Measurements from ENCODE around the gene NAAA. TPM values are rescaled to one million over a fixed set of nuclear protein-coding genes. Genes with fewer than 3 reads are reported as not detected.

NAAA gene
- polyA plus RNA-seq, 1 of the 3 experiments (the other 2 are of a cell fraction): 3.5 TPM

- no peaks in the 10 kb centered on the region for H3K4me1 ChIP-seq (ENCODE audit: control insufficient read depth in 1 of 2, insufficient read depth in 2 of 2, low read depth in 1 of 2, low read length in 1 of 2)
- H3K4me3 ChIP-seq (ENCODE audit: low read depth in 2 of 2, low read length in 1 of 2): no peak overlapping the region
- no peaks in the 10 kb centered on the region for H3K36me3 ChIP-seq (replicated peaks in 1 of 2; ENCODE audit: control insufficient read depth in 1 of 2, insufficient read depth in 2 of 2, low read length in 1 of 2)
- H3K9ac ChIP-seq: no peak overlapping the region
- H2AFZ ChIP-seq (ENCODE audit: low read depth): no peak overlapping the region
- no peaks in the 10 kb centered on the region for H3K9me2 ChIP-seq
- ChIA-PET POLR2A (no interaction called here), CTCF (interaction anchor here (1.0 to 1.1 kb wide), 2 partner anchors 12 to 14 kb away, joined by 3 read pairs; no protein-coding TSS in a partner anchor)
- no peaks in the 10 kb centered on the region; the same call in 1 of the 2 replicates for H3K27me3 ChIP-seq (ENCODE audit: insufficient read depth)
- H3K4me2 ChIP-seq: no peak overlapping the region
- H3K79me2 ChIP-seq (ENCODE audit: insufficient read depth): no peaks in the 10 kb centered on the region
- TF ChIP-seq USF2 (IDR thresholded peaks at IDR 0.05; ENCODE audit: borderline replicate concordance, low read depth, low read length) (no peak), NRF1 (IDR thresholded peaks at IDR 0.05; ENCODE audit: low read depth, low read length) (no peak), SMC3 (IDR thresholded peaks at IDR 0.05; ENCODE audit: low read depth, low read length) (no peak), FOSL2 (IDR thresholded peaks at IDR 0.05; ENCODE audit: borderline replicate concordance, low read depth) (no peak), TCF12 (IDR thresholded peaks at IDR 0.05) (no peak), RFX5 (IDR thresholded peaks at IDR 0.05; ENCODE audit: low read length) (no peak), MXI1 (IDR thresholded peaks at IDR 0.05; ENCODE audit: low read depth, low read length) (no peak), GABPA (IDR thresholded peaks at IDR 0.05; ENCODE audit: low read depth) (no peak)
- no peak overlapping the region for H3K27ac ChIP-seq (ENCODE audit: low read depth in 2 of 2, low read length in 1 of 2)
- no peaks in the 10 kb centered on the region for H4K20me1 ChIP-seq (ENCODE audit: insufficient read depth)
- 15% methylated on average over 5 of the region's 6 CpGs for WGBS (ENCODE audit: low lambda C conversion rate)
- DNase-seq: no peak
- H3K9me3 ChIP-seq: no peaks in the 10 kb centered on the region
- H3F3A ChIP-seq (replicated peaks; ENCODE audit: insufficient read depth): no peaks in the 10 kb centered on the region
Measured at GRCh38 chr4:75878246-75878756, 62.5 kb downstream of the NAAA start.

DNA sequence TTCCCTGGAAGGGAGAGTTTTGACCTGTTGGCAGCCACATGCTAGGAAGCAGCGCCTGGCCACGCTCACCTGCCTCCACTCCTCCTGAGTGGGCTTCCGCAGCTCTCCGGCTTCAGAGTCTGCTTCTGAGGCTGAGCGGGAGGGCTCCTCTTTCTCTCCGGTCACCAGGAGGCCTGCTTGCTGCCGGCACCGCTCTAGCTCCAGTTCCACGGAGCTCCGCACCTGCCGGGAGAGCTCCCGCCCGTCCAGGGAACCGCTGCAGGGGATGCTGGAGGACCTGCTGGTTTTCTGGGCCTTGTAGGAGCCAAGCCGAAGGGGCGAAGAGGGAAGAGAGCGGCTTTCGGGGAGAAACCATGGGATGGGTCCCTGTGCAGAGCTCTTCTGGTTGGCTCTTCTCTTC lies 64.6 kb downstream of the NAAA start:
- H3F3A ChIP-seq (replicated peaks; ENCODE audit: insufficient read depth): no peaks in the 10 kb centered on the region
- TF ChIP-seq, protein P1, sequence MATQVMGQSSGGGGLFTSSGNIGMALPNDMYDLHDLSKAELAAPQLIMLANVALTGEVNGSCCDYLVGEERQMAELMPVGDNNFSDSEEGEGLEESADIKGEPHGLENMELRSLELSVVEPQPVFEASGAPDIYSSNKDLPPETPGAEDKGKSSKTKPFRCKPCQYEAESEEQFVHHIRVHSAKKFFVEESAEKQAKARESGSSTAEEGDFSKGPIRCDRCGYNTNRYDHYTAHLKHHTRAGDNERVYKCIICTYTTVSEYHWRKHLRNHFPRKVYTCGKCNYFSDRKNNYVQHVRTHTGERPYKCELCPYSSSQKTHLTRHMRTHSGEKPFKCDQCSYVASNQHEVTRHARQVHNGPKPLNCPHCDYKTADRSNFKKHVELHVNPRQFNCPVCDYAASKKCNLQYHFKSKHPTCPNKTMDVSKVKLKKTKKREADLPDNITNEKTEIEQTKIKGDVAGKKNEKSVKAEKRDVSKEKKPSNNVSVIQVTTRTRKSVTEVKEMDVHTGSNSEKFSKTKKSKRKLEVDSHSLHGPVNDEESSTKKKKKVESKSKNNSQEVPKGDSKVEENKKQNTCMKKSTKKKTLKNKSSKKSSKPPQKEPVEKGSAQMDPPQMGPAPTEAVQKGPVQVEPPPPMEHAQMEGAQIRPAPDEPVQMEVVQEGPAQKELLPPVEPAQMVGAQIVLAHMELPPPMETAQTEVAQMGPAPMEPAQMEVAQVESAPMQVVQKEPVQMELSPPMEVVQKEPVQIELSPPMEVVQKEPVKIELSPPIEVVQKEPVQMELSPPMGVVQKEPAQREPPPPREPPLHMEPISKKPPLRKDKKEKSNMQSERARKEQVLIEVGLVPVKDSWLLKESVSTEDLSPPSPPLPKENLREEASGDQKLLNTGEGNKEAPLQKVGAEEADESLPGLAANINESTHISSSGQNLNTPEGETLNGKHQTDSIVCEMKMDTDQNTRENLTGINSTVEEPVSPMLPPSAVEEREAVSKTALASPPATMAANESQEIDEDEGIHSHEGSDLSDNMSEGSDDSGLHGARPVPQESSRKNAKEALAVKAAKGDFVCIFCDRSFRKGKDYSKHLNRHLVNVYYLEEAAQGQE (IDR thresholded peaks at IDR 0.05; ENCODE audit: low read depth, low read length): no peak
- TF ChIP-seq MEF2A (IDR thresholded peaks at IDR 0.05; ENCODE audit: borderline replicate concordance, low read depth) (no peak), RAD21 (IDR thresholded peaks at IDR 0.05; ENCODE audit: low read length) (no peak), TEAD4 (IDR thresholded peaks at IDR 0.05; ENCODE audit: borderline replicate concordance, insufficient read depth) (no peak), GABPA (IDR thresholded peaks at IDR 0.05; ENCODE audit: low read depth) (no peak), YY1 (IDR thresholded peaks at IDR 0.05; ENCODE audit: low read depth) (no peak), CHD2 (IDR thresholded peaks at IDR 0.05; ENCODE audit: low read length, partially characterized antibody) (no peak), EZH2phosphoT487 (IDR thresholded peaks at IDR 0.05; ENCODE audit: borderline replicate concordance, low read depth) (no peak), GATA2 (CRISPR knock-in tag; IDR thresholded peaks at IDR 0.05) (no peak), CTCF (IDR thresholded peaks at IDR 0.05) (no peak)
- TF ChIP-seq, protein P2, sequence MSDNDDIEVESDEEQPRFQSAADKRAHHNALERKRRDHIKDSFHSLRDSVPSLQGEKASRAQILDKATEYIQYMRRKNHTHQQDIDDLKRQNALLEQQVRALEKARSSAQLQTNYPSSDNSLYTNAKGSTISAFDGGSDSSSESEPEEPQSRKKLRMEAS (IDR thresholded peaks at IDR 0.05; ENCODE audit: low read depth): no peak
- no peaks in the 10 kb centered on the region for H3K79me2 ChIP-seq (ENCODE audit: insufficient read depth)
- H3K9me3 ChIP-seq: no peaks in the 10 kb centered on the region
- no peak overlapping the region for H2AFZ ChIP-seq (ENCODE audit: low read depth)
- POLR2A ChIA-PET: no interaction called here
- no peak overlapping the region for H3K4me3 ChIP-seq (ENCODE audit: low read depth in 2 of 2, low read length in 1 of 2)
- no peak overlapping the region for H3K9ac ChIP-seq
- WGBS (ENCODE audit: low lambda C conversion rate): 86% methylated on average over 14 of the region's 18 CpGs
- no peaks in the 10 kb centered on the region for H3K4me1 ChIP-seq (ENCODE audit: control insufficient read depth in 1 of 2, insufficient read depth in 2 of 2, low read depth in 1 of 2, low read length in 1 of 2)
- H3K36me3 ChIP-seq (replicated peaks in 1 of 2; ENCODE audit: control insufficient read depth in 1 of 2, insufficient read depth in 2 of 2, low read length in 1 of 2): no peaks in the 10 kb centered on the region
- no peaks in the 10 kb centered on the region for H4K20me1 ChIP-seq (ENCODE audit: insufficient read depth)
- no peaks in the 10 kb centered on the region for H3K9me2 ChIP-seq
- no peak overlapping the region for H3K27ac ChIP-seq (ENCODE audit: low read depth in 2 of 2, low read length in 1 of 2)
- DNase-seq: no peak
- no peak overlapping the region for H3K4me2 ChIP-seq
- CTCF ChIA-PET: interaction anchor here (1.1 to 1.2 kb wide), 2 partner anchors 152 to 153 kb away, joined by 3 read pairs; partner anchors contain the start of gene USO1
- H3K27me3 ChIP-seq (ENCODE audit: insufficient read depth): no peaks in the 10 kb centered on the region; the same call in 1 of the 2 replicates

All from SK-N-SH (cell line).